Epidermal melanocyte (primary cell): ENCODE measurements around the gene PPP1CA.

Experiments used
- DNase-seq: peaks from one replicate; pipeline ENCODE4 v3.0.0; 2011; ENCODE audit warnings: low spot score; ENCODE audit not compliant: insufficient read length

Gene PPP1CA

GRCh38 chr11:67387069-67387468 is 14.6 kb downstream of the PPP1CA start:
- DNase-seq = no peak

GRCh38 chr11:67384851-67385366 is 16.7 kb downstream of the PPP1CA start:
- no peak for DNase-seq

- DNase-seq = peak; percentile 70
Observed at GRCh38 chr11:67382276-67383136, 19.2 kb downstream of the PPP1CA start.

GRCh38 chr11:67381244-67381972 is 20.2 kb downstream of the PPP1CA start:
- DNase-seq = no peak

- DNase-seq = no peak
Observed at GRCh38 chr11:67379061-67380058, 22.3 kb downstream of the PPP1CA start.

GRCh38 chr11:67378544-67378943 is 23.1 kb downstream of the PPP1CA start:
- no peak for DNase-seq

GRCh38 chr11:67376873-67377808 is 24.5 kb downstream of the PPP1CA start:
- DNase-seq = no peak

- no peak for DNase-seq
Observed at GRCh38 chr11:67376063-67376820, 25.4 kb downstream of the PPP1CA start.

- no peak for DNase-seq
Observed at GRCh38 chr11:67375320-67376055, 26.2 kb downstream of the PPP1CA start.

GRCh38 chr11:67374571-67375281 is 26.9 kb downstream of the PPP1CA start:
- DNase-seq = no peak

- peak; percentile 75 for DNase-seq
Observed at GRCh38 chr11:67373648-67374570, 27.7 kb downstream of the PPP1CA start.

- DNase-seq = peak; percentile 77
Observed at GRCh38 chr11:67372993-67373647, 28.5 kb downstream of the PPP1CA start, which contains the start of gene CLCF1. Gene CLCF1 (minus strand): TSS chr11:67373598. CDS start chr11:67373539, 59 bp downstream.

GRCh38 chr11:67372321-67372992 is 29.2 kb downstream of the PPP1CA start:
- DNase-seq = no peak

GRCh38 chr11:67371911-67372320 is 29.7 kb downstream of the PPP1CA start:
- no peak for DNase-seq

- peak; percentile 71 for DNase-seq
Observed at GRCh38 chr11:67371189-67371910, 30.3 kb downstream of the PPP1CA start.
